Tibial nerve (tissue), 4 donors: ENCODE results near the gene HMGN2. TPM values are rescaled to one million over a fixed set of nuclear protein-coding genes. Genes with fewer than 3 reads are reported as not detected.
A peak's percentile ranks its signal among the peaks of the same experiment; 100 is the strongest.

ENCODE experiments used
- DNase-seq, 2 donors: peaks; one replicate each; pipeline ENCODE4 v3.0.0-alpha.2; 2019; ENCODE audit warnings: low spot score in 2 of 2
- H3K27ac ChIP-seq, 4 donors: fragments of 200-600 bp; sonication (generic) in 3 of 4; one replicate each; pipeline ENCODE4 v1.5.1; 2017 to 2019; ENCODE audit warnings: mild to moderate bottlenecking in 1 of 4
- H3K27me3 ChIP-seq, 2 donors: fragments of 200-600 bp; sonication (generic) in 1 of 2; one replicate each; pipeline versions ENCODE4 v1.5.1 to v1.6.0; 2017 to 2019
- H3K36me3 ChIP-seq, 3 donors: fragments of 200-600 bp; sonication (generic); one replicate each; pipeline ENCODE4 v1.5.1; 2018 to 2019
- H3K4me1 ChIP-seq, 4 donors: fragments of 200-600 bp; sonication (generic) in 3 of 4; one replicate each; pipeline ENCODE4 v1.5.1; 2017 to 2019
- H3K4me3 ChIP-seq, 4 donors: fragments of 200-600 bp; sonication (generic) in 3 of 4; one replicate each; pipeline ENCODE4 v1.5.1; 2017 to 2019; ENCODE audit warnings: mild to moderate bottlenecking in 1 of 4, moderate library complexity in 1 of 4
- H3K9me3 ChIP-seq, 4 donors: fragments of 200-600 bp; sonication (generic) in 3 of 4; one replicate each; pipeline ENCODE4 v1.5.1; 2017 to 2019
- EP300 ChIP-seq, 2 donors: sonication (generic); formaldehyde crosslinking; IDR thresholded peaks; one replicate each; pipeline ENCODE4 v1.6.1; 2017; ENCODE audit warnings: antibody characterized with exemption in 2 of 2, mild to moderate bottlenecking in 1 of 2
- POLR2A ChIP-seq, 2 donors: fragments of 450-650 bp; IDR thresholded peaks; one replicate each; pipeline ENCODE4 v1.6.1; 2017; ENCODE audit warnings: antibody characterized with exemption in 2 of 2, mild to moderate bottlenecking in 2 of 2, moderate library complexity in 2 of 2
- WGBS, 2 donors: methylation state at CpG; one replicate each; pipeline ENCODE4 v1.1.5; 2018; 5-methylcytosine and 5-hydroxymethylcytosine counted together
- total RNA-seq, 4 donors: library from RNA; depleted of rRNA; stranded (reverse); fragments of >200 nt; gene quantifications; one replicate each; pipeline ENCODE4 v1.1.0, GENCODE V29; 2016
- TF ChIP-seq, protein P1 (sequence below), 5 experiments: fragments of 200-600 bp in 3 of 5; fragments of 450-650 bp in 2 of 5; sonication (generic) in 3 of 5; IDR thresholded peaks; one replicate each; pipeline ENCODE4 v1.5.1; 2016 to 2019; ENCODE audit warnings: antibody characterized with exemption in 5 of 5, mild to moderate bottlenecking in 3 of 5, moderate library complexity in 2 of 5

Gene HMGN2
- total RNA-seq, 4 donors from 2014 or later, result 165 to 237 (median 207) TPM

DNA sequence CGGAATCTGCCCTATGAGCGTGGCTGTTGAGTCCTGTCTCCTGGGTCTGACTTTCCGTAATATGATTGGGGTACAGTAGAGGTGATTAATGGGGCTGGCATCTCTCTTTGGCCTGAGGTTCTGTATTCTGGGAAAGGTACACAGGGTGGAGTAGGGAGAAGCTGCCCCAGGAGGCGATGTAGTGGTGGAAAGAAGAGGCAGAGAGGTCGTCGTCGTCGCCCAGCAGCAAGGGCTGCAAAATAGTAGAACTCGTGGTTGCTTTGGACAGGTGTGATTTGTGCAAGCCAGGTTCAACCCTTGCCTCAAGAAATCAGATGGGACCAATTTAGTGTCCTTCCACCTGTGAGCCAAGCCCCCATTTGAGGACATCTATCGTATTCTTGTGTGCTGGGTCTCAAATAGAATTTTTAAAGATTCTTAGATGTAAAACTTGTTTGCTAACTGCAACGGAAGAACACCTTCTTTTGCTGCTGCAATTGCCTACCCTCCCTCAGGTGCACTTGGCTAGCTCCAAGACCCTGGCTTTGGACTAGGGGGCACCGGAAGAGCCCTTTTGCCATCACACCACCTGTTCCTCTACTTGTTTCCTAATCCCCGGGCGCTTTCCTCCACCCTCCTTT is 1.3 kb upstream of the HMGN2 start:
- H3K27ac ChIP-seq, result peak overlapping the region in 2 of 4 donors; percentile 100
- TF ChIP-seq, protein P1, sequence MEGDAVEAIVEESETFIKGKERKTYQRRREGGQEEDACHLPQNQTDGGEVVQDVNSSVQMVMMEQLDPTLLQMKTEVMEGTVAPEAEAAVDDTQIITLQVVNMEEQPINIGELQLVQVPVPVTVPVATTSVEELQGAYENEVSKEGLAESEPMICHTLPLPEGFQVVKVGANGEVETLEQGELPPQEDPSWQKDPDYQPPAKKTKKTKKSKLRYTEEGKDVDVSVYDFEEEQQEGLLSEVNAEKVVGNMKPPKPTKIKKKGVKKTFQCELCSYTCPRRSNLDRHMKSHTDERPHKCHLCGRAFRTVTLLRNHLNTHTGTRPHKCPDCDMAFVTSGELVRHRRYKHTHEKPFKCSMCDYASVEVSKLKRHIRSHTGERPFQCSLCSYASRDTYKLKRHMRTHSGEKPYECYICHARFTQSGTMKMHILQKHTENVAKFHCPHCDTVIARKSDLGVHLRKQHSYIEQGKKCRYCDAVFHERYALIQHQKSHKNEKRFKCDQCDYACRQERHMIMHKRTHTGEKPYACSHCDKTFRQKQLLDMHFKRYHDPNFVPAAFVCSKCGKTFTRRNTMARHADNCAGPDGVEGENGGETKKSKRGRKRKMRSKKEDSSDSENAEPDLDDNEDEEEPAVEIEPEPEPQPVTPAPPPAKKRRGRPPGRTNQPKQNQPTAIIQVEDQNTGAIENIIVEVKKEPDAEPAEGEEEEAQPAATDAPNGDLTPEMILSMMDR (IDR thresholded peaks at IDR 0.05), result no peak
- no peak for TF ChIP-seq EP300 (IDR thresholded peaks at IDR 0.05)
- no peak for TF ChIP-seq POLR2A (IDR thresholded peaks at IDR 0.05)
- peaks cover 5 to 56% (median 10%) of the 10 kb centered on the region in 3 donors for H3K36me3 ChIP-seq
- no peaks in the 10 kb centered on the region for H3K9me3 ChIP-seq
- DNase-seq, result no peak
- no peaks in the 10 kb centered on the region for H3K27me3 ChIP-seq
- peak overlapping the region in 3 of 4 donors; percentile 72 to 99 (median 90) for H3K4me3 ChIP-seq
- H3K4me1 ChIP-seq, result peaks cover 0 to 43% (median 28%) of the 10 kb centered on the region in 4 donors
- WGBS, 2 donors, result 40 to 41% methylated on average over 14 of the region's 14 CpGs

DNA sequence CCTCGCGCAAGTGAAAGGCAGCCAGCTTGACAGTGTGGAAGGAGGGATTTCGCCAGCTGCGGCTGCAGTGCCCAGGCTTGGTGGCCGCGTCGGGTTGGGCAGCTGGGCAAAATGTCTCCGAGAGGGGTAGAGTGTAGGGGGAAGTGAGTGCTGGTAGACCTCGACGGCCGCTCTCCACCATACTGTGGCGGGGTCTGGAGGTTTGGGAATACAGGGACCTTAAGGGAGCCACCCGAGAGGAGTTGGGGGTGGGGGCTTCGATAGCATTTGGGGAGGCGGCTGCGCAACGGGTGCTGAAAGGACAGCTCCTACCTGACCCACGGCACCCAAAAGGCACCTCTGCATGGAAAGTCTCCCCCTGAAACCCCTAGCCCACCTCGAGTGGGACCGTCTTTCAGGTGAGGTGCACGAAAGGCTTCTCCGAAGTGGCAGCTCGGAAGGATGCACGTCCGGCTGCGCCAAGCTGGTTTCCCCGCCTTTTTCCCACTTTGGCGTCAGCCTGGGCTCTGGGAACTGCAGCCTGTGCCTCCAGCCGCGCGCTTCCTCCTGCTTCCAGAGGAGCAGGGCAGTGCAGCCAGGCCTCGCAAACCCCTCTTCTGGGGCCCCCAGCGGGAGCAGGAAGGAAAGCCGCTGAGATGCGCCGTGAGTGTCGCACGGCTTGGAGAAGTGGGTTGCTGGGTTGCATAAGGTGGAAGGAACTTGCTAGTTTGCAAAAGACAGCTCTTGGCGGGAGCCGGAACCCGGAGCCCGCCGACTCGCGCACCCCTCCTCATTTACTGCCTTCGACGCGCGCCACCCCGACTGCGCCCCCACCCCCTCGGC is 531 bp upstream of the HMGN2 start:
- 1% methylated on average over 23 to 48 of the region's 52 CpGs for whole genome bisulfite sequencing, 2 donors
- peak overlapping the region; percentile 96 to 100 (median 100) for H3K27ac ChIP-seq
- H3K36me3 ChIP-seq, result peaks cover 5 to 56% (median 10%) of the 10 kb centered on the region in 3 donors

DNA sequence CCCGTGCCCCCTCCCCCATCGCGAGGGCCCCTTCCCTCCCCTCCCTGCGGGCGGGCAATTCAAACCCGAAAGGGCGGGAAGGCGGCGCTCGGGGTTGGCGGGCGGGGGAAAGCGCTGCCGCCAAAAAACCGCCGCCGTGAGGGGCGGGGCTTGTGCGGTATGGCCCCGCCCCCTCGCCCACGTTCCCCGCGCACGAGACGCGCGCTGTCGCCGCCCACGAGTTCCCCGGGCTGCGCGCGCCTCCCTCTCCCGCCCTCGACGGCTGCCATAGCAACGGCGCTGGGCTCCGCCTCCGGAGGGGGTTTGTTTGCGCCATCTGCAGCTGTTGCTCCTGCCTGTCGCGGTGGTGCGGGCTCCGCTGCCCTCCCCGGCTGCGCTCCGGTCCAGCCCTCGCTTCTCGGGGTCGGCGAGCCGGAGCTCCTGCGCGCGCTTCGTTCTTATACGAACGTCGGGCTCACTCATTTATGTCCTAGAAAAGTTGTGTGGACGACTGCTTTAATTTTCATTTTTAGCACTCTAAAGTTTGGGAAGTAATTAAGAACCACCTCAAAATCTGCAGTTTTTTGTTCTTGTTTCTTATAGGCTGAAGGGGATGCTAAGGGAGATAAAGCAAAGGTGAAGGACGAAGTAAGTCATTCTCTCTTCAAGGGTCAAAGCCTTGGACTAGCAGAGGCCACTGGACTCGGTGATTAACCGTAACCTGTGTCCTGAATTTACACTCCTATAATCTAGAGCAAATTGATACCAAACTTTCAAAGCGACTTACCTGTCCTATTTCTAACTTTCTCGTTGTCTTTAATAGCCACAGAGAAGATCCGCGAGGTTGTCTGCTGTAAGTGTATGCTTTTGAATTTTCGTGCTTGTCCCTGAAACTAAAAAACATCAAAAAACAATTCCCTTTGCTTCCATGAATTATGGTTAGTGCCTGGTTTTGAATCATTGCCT is 933 bp downstream of the HMGN2 start:
- H3K4me3 ChIP-seq, result peak overlapping the region; percentile 72 to 99 (median 90)
- peaks cover 5 to 56% (median 10%) of the 10 kb centered on the region in 3 donors for H3K36me3 ChIP-seq
- WGBS, 2 donors, result 5 to 6% methylated on average over 31 to 40 of the region's 71 CpGs
- TF ChIP-seq POLR2A (IDR thresholded peaks at IDR 0.05), result peak; percentile 45 to 66
- TF ChIP-seq, protein P1 (IDR thresholded peaks at IDR 0.05), result peak in 1 of 5 experiments; percentile 0
- peak; percentile 72 to 79 for TF ChIP-seq EP300 (IDR thresholded peaks at IDR 0.05)
- no peaks in the 10 kb centered on the region for H3K9me3 ChIP-seq
- DNase-seq, result peak; percentile 93
- H3K27ac ChIP-seq, result peak overlapping the region; percentile 96 to 100 (median 100)
- peaks cover 0 to 50% (median 28%) of the 10 kb centered on the region in 4 donors for H3K4me1 ChIP-seq
- no peaks in the 10 kb centered on the region for H3K27me3 ChIP-seq

More for the DNA sequence above, 531 bp upstream of the HMGN2 start:
- peaks cover 0 to 47% (median 28%) of the 10 kb centered on the region in 4 donors for H3K4me1 ChIP-seq
- H3K4me3 ChIP-seq, result peak overlapping the region; percentile 72 to 99 (median 90)
- no peaks in the 10 kb centered on the region for H3K27me3 ChIP-seq
- DNase-seq, result peak; percentile 29 to 33
- H3K9me3 ChIP-seq, result no peaks in the 10 kb centered on the region
- TF ChIP-seq POLR2A (IDR thresholded peaks at IDR 0.05) (no peak), EP300 (IDR thresholded peaks at IDR 0.05) (no peak)
- TF ChIP-seq, protein P1 (IDR thresholded peaks at IDR 0.05), result no peak

DNA sequence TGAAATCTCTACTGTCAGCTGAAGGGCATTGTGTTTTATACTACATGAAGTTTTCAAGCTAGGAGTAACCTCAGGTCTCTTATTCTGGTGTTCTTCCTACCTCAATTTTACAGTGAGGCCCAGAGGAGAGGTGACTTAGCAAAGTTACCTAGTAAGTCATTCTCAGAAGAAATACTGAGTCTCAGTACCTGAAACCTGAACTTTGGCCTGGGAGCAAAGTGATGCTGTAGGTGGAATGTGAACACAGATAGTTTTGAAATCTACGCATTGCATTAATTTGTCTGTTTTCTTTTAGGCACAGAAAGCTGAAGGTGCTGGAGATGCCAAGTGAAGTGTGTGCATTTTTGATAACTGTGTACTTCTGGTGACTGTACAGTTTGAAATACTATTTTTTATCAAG is 2.6 kb downstream of the HMGN2 start:
- TF ChIP-seq, protein P1 (IDR thresholded peaks at IDR 0.05), result no peak
- TF ChIP-seq POLR2A (IDR thresholded peaks at IDR 0.05) (no peak), EP300 (IDR thresholded peaks at IDR 0.05) (no peak)
- 89 to 93% methylated on average over 1 of the region's 1 CpG for WGBS, 2 donors
- no peaks in the 10 kb centered on the region for H3K27me3 ChIP-seq
- no peak for DNase-seq
- H3K9me3 ChIP-seq, result no peaks in the 10 kb centered on the region
- peaks cover 7 to 52% (median 10%) of the 10 kb centered on the region in 3 donors for H3K36me3 ChIP-seq
- H3K4me1 ChIP-seq, result peaks cover 0 to 42% (median 28%) of the 10 kb centered on the region in 4 donors
- no peak overlapping the region for H3K4me3 ChIP-seq
- H3K27ac ChIP-seq, result no peak overlapping the region
